HepG2 (cell line): ENCODE data around the gene MYO18B. TPM values are rescaled to one million over a fixed set of nuclear protein-coding genes. Genes with fewer than 3 reads are reported as not detected.
A peak's percentile ranks its signal among the peaks of the same experiment; 100 is the strongest.

ENCODE experiments used
- ATAC-seq: fragments of 200-7000 bp; cut with Tn5 transposase; 3 replicates; pipeline ENCODE4 v1.9.1; 2020; ENCODE audit warnings: mild to moderate bottlenecking, moderate library complexity
- BruUV-seq: library from RNA; stranded (reverse); fragments of 400-500 nt; replicated peaks from 2 replicates; lab custom pipeline; 2021; lab: Mats Ljungman, UMichigan
- CTCF ChIA-PET: fragments of 300-600 bp; formaldehyde crosslinking; extraction: SDS; loops from one replicate; lab custom pipeline; 2021; ENCODE audit warnings: low total read pairs, inconsistent platforms, low intra/inter-chr PET ratio; lab: Yijun Ruan, JAX
- POLR2A ChIA-PET: fragments of 350-600 bp; sonication (Branson Sonifier 250); formaldehyde crosslinking; loops from one replicate; lab custom pipeline; 2020; ENCODE audit warnings: antibody characterized with exemption, inconsistent platforms; lab: Yijun Ruan, JAX
- DNase-seq: peaks from one replicate; pipeline ENCODE4 v3.0.0-alpha.2; 2015; ENCODE audit warnings: low spot score
- FAIRE-seq: peaks from 3 replicates; lab custom pipeline; 2011; peaks lifted over from hg19 to GRCh38; lab: Jason Lieb, UNC
- H2AFZ ChIP-seq: one replicate; pipeline ENCODE4 v1.6.1; 2011; ENCODE audit warnings: low read length, inconsistent platforms
- H3K27ac ChIP-seq: fragments of 300-600 bp; 3 replicates; pipeline ENCODE4 v1.8.0; 2011; ENCODE audit warnings: mixed run types, mild to moderate bottlenecking, mixed read lengths, low read length, inconsistent platforms; ENCODE audit not compliant: insufficient read depth; ENCODE audit errors: extremely low read length
- H3K27me3 ChIP-seq, 2 experiments: fragments of 200-600 bp in 1 of 2; 2 replicates in 1 of 2; 3 replicates in 1 of 2; pipeline versions ENCODE4 v1.6.0 to v1.8.0; 2011; ENCODE audit warnings: low read length in 2 of 2, mild to moderate bottlenecking in 2 of 2, moderate library complexity in 2 of 2, inconsistent platforms in 1 of 2; ENCODE audit not compliant: insufficient read depth in 2 of 2, control insufficient read depth in 1 of 2
- H3K36me3 ChIP-seq, 2 experiments: fragments of 200-600 bp in 1 of 2; replicated peaks in 1 of 2; 2 replicates in 1 of 2; 3 replicates in 1 of 2; pipeline versions ENCODE4 v1.5.1 to v1.8.0; 2011; ENCODE audit warnings: low read length in 2 of 2, inconsistent platforms in 1 of 2; ENCODE audit not compliant: insufficient read depth in 2 of 2, control insufficient read depth in 1 of 2
- H3K4me1 ChIP-seq: 2 replicates; pipeline ENCODE4 v1.5.1; 2012; ENCODE audit warnings: low read length, inconsistent platforms; ENCODE audit not compliant: insufficient read depth
- H3K4me2 ChIP-seq: 2 replicates; pipeline ENCODE4 v1.6.0; 2011; ENCODE audit warnings: low read depth, low read length, inconsistent platforms
- H3K4me3 ChIP-seq, 3 experiments: fragments of 200-600 bp in 1 of 3; sonication (generic), shearing (Covaris generic) in 1 of 3; replicated peaks in 1 of 3; 2 replicates each; pipeline ENCODE4 v1.5.1; 2011 to 2016; ENCODE audit warnings: low read length in 3 of 3, inconsistent platforms in 2 of 3, low read depth in 2 of 3, mild to moderate bottlenecking in 2 of 3, control low read depth in 1 of 3, mixed read lengths in 1 of 3; ENCODE audit not compliant: insufficient read depth in 1 of 3
- H3K79me2 ChIP-seq: one replicate; pipeline ENCODE4 v1.6.1; 2011; ENCODE audit warnings: low read length, inconsistent platforms; ENCODE audit not compliant: insufficient read depth
- H3K9ac ChIP-seq: 2 replicates; pipeline ENCODE4 v1.6.0; 2011; ENCODE audit warnings: mild to moderate bottlenecking, low read depth, low read length, inconsistent platforms; ENCODE audit not compliant: insufficient read depth
- H3K9me3 ChIP-seq: 2 replicates; pipeline ENCODE4 v1.5.1; 2012; ENCODE audit warnings: mild to moderate bottlenecking, low read length
- H4K20me1 ChIP-seq: 2 replicates; pipeline ENCODE4 v1.6.0; 2011; ENCODE audit warnings: inconsistent platforms, mild to moderate bottlenecking, low read length, moderate library complexity; ENCODE audit not compliant: insufficient read depth
- ADNP ChIP-seq: sonication (generic); formaldehyde crosslinking; IDR thresholded peaks from 2 replicates; pipeline ENCODE4 v1.4.0; 2020; ENCODE audit warnings: missing genetic modification reagents
- ATF7 ChIP-seq, 2 experiments: fragments of 450-650 bp in 1 of 2; sonication (generic) in 1 of 2; formaldehyde crosslinking in 1 of 2; IDR thresholded peaks; 2 replicates each; pipeline versions ENCODE4 v1.4.0 to v1.6.1; 2016 to 2020; ENCODE audit warnings: antibody characterized with exemption in 1 of 2, mild to moderate bottlenecking in 1 of 2, missing genetic modification reagents in 1 of 2
- CEBPB ChIP-seq: IDR thresholded peaks from 2 replicates; pipeline ENCODE4 v1.6.1; 2011; ENCODE audit warnings: low read depth, low read length, improper control_type of control experiment, borderline replicate concordance
- FOSL2 ChIP-seq: sonication (generic); formaldehyde crosslinking; IDR thresholded peaks from 2 replicates; pipeline ENCODE4 v1.4.0; 2020; ENCODE audit warnings: missing genetic modification reagents
- NCOA5 ChIP-seq: sonication (generic); formaldehyde crosslinking; IDR thresholded peaks from 2 replicates; pipeline ENCODE4 v1.4.0; 2020; ENCODE audit warnings: missing genetic modification reagents
- NFYB ChIP-seq: sonication (generic); formaldehyde crosslinking; IDR thresholded peaks from 2 replicates; pipeline ENCODE4 v1.4.0; 2020; ENCODE audit warnings: missing genetic modification reagents
- NRL ChIP-seq: sonication (generic); formaldehyde crosslinking; IDR thresholded peaks from 2 replicates; pipeline ENCODE4 v1.5.0; 2020; ENCODE audit warnings: missing genetic modification reagents, mild to moderate bottlenecking, moderate library complexity, borderline replicate concordance
- PCBP1 ChIP-seq: fragments of 200-400 bp; formaldehyde crosslinking; IDR thresholded peaks from 2 replicates; pipeline ENCODE4 v1.6.1; 2017; ENCODE audit warnings: mild to moderate bottlenecking, low read depth, low read length, borderline replicate concordance
- PTBP1 ChIP-seq: fragments of 200-400 bp; formaldehyde crosslinking; IDR thresholded peaks from 2 replicates; pipeline ENCODE4 v1.6.1; 2018; ENCODE audit warnings: low read length, low read depth; ENCODE audit not compliant: poor library complexity, severe bottlenecking
- SCMH1 ChIP-seq: sonication (generic); formaldehyde crosslinking; IDR thresholded peaks from 2 replicates; pipeline ENCODE4 v1.9.0; 2021; ENCODE audit warnings: missing genetic modification reagents, mild to moderate bottlenecking, borderline replicate concordance
- SRSF9 ChIP-seq: fragments of 200-400 bp; formaldehyde crosslinking; IDR thresholded peaks from 2 replicates; pipeline ENCODE4 v1.6.1; 2018; ENCODE audit warnings: borderline replicate concordance, mild to moderate bottlenecking, low read depth, low read length; ENCODE audit not compliant: insufficient read depth, poor library complexity, severe bottlenecking
- TARDBP ChIP-seq: sonication (generic); formaldehyde crosslinking; IDR thresholded peaks from 2 replicates; pipeline ENCODE4 v1.8.0; 2022; ENCODE audit warnings: mild to moderate bottlenecking, missing genetic modification reagents
- ZNF629 ChIP-seq: sonication (generic); formaldehyde crosslinking; conservative IDR thresholded peaks from 2 replicates; pipeline ENCODE4 v1.5.0; 2020; ENCODE audit warnings: missing genetic modification reagents
- ZNF644 ChIP-seq: IDR thresholded peaks from 2 replicates; pipeline ENCODE4 v1.6.1; 2016; ENCODE audit warnings: low read depth
- WGBS: methylation state at CpG from one replicate; pipeline ENCODE4 v1.1.6; 2017; ENCODE audit warnings: low lambda C conversion rate; 5-methylcytosine and 5-hydroxymethylcytosine counted together
- in situ Hi-C: cut with HindIII; loops from 2 replicates; pipeline ENCODE4 v1.10.0; 2017; ENCODE audit warnings: low pct_unique_long_range_greater_than_20kb; ENCODE audit not compliant: extremely low pct_ligation_motif_present
- intact Hi-C: fragments of 100-400 bp; cut with micrococcal nuclease; formaldehyde crosslinking; loops from one replicate; pipeline ENCODE4 v1.10.0; 2022; ENCODE audit not compliant: unreplicated experiment
- polyA plus RNA-seq, 8 experiments: library from polyadenylated mRNA; depleted of rRNA in 3 of 8; stranded (reverse) in 7 of 8; unstranded in 1 of 8; fragments of >200 nt; fragmentation: Illumina TruSeq in 4 of 8; extraction: Trizol in 4 of 8; gene quantifications; 2 replicates each; pipeline versions ENCODE4 v1.2.1 to v1.2.3, GENCODE V29; 2011 to 2016; ENCODE audit warnings: low read depth in 4 of 8, missing spikeins in 1 of 8, mixed read lengths in 1 of 8; ENCODE audit not compliant: insufficient read depth in 1 of 8
- total RNA-seq, 5 experiments: library from RNA; depleted of rRNA; stranded (reverse); fragments of >200 nt; fragmentation: Illumina TruSeq; extraction: Trizol; gene quantifications; 2 replicates each; pipeline ENCODE4 v1.2.3, GENCODE V29; 2016; ENCODE audit warnings: low read depth in 1 of 5

MYO18B gene
- total and polyA plus RNA-seq, 2 of the 13 experiments (the other 11 are each of a cell fraction or from before 2014, with no cell fraction given): 0.01 TPM; not detected in 1

DNA sequence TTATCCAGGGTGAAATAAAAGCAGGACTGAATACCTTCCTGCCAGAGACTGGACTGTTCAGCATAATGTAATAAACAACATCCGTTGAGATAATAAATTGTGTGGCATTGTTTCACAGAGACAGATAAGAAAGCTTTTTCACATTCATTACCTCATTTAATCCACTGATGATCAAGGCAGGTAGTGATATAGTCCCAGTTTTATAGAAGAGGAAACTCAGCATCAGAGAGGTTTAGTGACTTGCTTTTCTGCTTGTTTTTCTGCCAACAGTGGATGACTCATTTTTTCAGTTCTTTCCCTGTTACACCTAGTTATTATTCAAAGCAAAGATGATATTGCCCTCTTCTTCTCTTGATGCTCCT lies 4.0 kb downstream of the MYO18B start (continued):
- no peak for TF ChIP-seq NCOA5 (CRISPR knock-in tag)
- TF ChIP-seq SRSF9: no peak
- TF ChIP-seq NRL (CRISPR knock-in tag): no peak
- TF ChIP-seq PCBP1: no peak
- no peak for TF ChIP-seq NFYB (CRISPR knock-in tag)
- no peak for TF ChIP-seq ATF7 (IDR thresholded peaks at IDR 0.05)
- TF ChIP-seq ATF7 (CRISPR knock-in tag; IDR thresholded peaks at IDR 0.05): no peak

- Histone ChIP-seq H3K79me2 (no peaks in the 10 kb centered on the region), H3K4me3 (no peak overlapping the region), H3K4me2 (peak overlapping the region; percentile 5; the same call in 1 of the 2 replicates), H4K20me1 (no peaks in the 10 kb centered on the region), H3K36me3 (no peaks in the 10 kb centered on the region), H3K9me3 (no peaks in the 10 kb centered on the region), H2AFZ (no peak overlapping the region), H3K27me3 (no peaks in the 10 kb centered on the region; a peak in 3 of 5 replicates), H3K27ac (no peak overlapping the region), H3K4me1 (peaks cover 37% of the 10 kb centered on the region), H3K9ac (no peak overlapping the region)
- ATAC-seq (peak; percentile 49), DNase-seq (peak; percentile 35), FAIRE-seq (no peak)
- no TSS peak for BruUV-seq
- ChIA-PET CTCF (no interaction called here), POLR2A (no interaction called here)
- TF ChIP-seq PTBP1: no peak
- no peak for TF ChIP-seq ZNF629
- peak; percentile 93 for TF ChIP-seq FOSL2 (CRISPR knock-in tag)
- TF ChIP-seq TARDBP (CRISPR knock-in tag): no peak
- TF ChIP-seq SCMH1 (CRISPR knock-in tag): no peak
- no peak for TF ChIP-seq CEBPB
- TF ChIP-seq ADNP (CRISPR knock-in tag): no peak
- TF ChIP-seq ZNF644: peak; percentile 54; the same call in 1 of the 2 replicates
- WGBS: 39% methylated on average over 8 of the region's 8 CpGs
- intact Hi-C loops: no loop called here
- in situ Hi-C loops: no loop called here
Observed at GRCh38 chr22:25747245-25747944, 5.4 kb downstream of the MYO18B start.
